Smooth muscle cell of the brain vasculature (primary cell): ENCODE measurements around the gene F11R.
"Not testable (repeated sequence)": the region's sequence is repeated elsewhere in the genome, so short reads cannot be mapped to it uniquely, and the experiment has no call there.

ENCODE experiments used
- DNase-seq: peaks from one replicate; pipeline ENCODE4 v3.0.0-alpha.2; 2012; ENCODE audit warnings: low read depth, low spot score

F11R gene

GRCh38 chr1:161013131-161013487, 7.8 kb downstream of the F11R start:
- no peak for DNase-seq

DNA sequence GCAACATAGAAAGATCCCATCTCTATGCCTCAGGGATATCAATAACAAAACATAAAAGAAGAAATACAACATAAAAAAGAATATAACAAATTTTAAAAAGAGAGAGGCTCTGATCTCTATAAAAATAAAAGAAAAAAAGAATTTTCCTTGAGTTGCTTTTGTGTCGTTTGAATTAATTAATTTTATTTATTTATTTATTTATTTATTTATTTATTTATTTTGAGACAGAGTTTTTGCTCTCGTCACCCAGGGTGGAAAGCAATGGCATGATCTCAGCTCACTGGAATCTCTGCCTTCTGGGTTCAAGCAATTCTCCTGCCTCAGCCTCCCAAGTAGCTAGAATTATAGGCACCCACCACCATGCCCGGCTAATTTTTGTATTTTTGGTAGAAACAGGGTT, 8.5 kb downstream of the F11R start:
- DNase-seq = no peak

GRCh38 chr1:161009602-161010211, 11.2 kb downstream of the F11R start:
- DNase-seq = no peak

GRCh38 chr1:161008869-161009510, 12.0 kb downstream of the F11R start:
- no peak for DNase-seq

- no peak for DNase-seq
These were observed 13.6 kb downstream of the F11R start for GRCh38 chr1:161007369-161007768.

DNA sequence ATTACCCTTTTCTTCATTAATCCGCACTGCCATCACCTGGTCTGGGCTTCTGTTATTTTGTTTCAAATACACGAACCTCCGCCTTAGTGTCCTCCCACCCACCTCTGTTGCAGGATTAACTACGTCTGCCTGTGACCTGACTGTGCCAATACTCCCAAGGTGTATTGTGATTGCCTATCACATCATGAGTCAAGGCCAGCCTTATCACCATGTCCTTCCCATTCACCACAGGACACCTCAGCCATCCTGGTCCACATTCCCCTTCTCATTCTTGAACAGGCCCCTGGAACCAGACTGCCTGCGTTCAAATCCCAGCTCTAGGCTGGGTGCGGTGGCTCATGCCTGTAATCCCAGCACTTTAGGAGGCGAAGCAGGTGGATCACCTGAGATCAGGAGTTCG, 14.4 kb downstream of the F11R start:
- no peak for DNase-seq

DNA sequence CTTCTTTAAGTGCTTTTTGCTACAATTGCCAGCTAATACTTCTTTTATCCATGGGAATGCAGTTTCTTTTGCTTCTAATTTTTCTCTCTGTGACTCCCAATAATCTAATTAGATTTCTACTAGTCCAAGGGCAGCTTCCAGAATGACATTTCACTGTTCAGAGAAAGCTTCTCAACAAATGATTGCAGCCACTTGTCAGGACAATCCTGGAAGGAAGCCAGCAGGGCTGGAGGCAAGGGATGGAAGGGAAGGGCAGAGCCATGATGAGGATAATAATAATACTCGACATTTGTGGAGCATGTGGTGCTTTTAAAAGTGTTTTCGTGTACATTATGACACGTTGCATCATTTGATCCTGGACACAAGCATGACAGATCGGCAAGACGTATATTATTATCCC, 19.4 kb downstream of the F11R start:
- no peak for DNase-seq

GRCh38 chr1:161000736-161001480, 20.0 kb downstream of the F11R start:
- DNase-seq = no peak

DNA sequence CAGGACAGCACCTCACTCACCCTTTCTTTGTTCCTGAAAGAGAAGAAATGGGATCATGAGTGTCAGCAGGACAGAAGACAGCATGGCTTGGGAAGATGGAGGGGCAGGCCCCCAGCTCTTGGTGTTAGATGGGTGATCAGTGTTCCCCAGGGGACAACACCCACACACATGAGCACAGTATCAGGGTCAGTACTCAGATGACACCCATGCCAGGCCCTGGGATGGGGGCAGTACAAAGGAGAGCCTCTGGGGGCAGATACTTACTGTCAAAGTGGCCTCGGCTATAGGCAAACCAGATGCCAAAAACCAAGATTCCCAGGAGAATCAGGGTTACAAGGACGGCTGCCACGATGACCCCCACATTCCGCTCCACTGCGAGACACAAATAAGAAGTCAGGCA, 21.6 kb downstream of the F11R start:
- DNase-seq = no peak

DNA sequence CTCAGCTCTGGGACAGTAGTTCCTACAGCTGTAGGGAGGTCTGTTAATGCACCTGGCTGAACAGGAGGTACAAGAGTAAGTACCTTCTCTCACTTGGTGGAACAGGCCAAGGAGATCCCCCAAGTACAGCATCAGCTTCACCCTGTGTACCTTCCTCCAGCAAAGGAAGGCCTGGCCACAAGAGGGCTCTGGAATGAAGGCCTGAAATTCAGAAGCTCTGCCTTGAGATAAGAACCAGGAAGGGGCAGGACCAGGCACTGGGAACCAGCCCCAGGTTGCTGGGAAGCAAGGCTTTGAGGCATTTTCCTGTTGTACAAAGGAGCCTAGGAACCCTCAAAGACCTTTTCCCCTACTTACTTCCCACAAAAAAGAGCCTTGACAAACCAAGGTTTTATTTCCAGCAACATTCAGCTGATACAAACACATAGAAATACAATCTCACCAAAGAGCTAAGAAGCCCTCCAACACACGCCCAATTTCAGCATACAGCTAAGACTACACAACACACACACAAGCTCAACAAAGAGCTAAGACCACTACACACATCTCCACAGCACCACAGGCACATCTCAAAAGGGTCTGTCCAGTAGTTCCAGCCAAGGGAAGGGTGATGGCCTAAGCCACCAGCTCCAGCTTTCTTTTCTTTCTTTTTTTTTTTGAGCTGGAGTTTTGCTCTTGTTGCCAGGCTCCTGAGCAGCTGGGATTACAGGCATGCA, 23.5 kb downstream of the F11R start:
- DNase-seq = no peak

GRCh38 chr1:160996178-160996577, 24.8 kb downstream of the F11R start:
- DNase-seq = no peak

GRCh38 chr1:160993544-160994193, 27.3 kb downstream of the F11R start:
- DNase-seq = no peak

DNA sequence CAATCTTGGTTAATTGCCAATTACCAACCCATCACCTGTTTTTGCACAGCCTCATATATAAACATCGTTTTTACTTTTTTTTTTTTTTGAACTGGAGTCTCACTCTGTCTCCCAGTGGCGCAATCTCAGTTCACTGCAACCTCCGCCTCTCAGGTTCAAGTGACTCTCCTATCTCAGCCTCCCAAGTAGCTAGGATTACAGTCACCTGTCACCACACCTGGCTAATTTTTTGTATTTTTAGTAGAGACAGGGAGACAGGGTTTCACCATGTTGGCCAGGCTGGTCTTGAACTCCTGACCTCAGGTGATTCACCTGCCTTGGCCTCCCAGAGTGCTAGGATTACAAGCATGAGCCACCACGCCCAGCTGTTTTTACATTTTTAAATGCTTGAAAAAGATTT, 28.9 kb downstream of the F11R start:
- DNase-seq = not testable (repeated sequence)

- no peak for DNase-seq
These were observed 33.4 kb downstream of the F11R start for GRCh38 chr1:160987359-160988050.

GRCh38 chr1:160985723-160986122, 35.2 kb downstream of the F11R start:
- no peak for DNase-seq

DNA sequence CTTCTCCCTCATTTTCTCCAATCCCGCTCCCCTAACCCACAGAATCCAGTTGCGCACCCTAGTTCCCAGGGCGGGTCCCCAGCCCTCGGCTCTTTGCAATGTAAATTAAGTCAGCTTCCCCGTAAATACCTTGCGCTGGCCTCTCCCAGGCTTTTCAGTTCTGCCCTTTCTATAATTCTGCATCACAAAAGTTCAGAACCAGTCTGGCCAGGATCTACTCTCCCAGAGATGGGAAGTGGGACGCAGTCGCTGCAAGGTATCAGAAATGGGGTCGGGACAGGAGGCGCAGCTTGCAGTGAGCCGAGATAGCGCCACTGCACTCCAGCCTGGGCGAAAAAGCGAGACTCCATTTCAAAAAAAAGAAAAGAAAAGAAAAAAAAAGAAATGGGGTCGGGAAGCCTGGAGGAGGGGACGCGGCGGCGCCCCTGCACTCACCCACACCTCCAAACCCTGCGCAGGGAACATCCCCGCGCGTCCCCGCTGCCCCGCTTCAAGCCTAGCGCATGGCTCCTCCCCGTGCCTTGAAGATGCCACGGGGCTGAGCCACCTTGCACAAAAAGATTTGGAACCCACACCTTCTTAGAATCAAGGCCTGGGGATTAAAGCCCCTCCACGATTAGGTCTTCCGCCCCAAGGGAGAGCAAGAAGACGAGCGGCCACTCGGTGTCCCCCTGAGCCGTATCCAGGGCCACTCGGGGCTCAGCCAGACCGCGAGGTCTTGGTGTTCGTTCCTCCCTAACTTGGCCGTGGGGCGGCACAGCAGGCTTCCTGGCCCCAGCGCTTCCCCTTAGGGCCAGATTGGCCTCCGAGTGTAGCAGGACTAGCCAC, 39.2 kb downstream of the F11R start:
- no peak for DNase-seq

GRCh38 chr1:160979286-160979685, 41.7 kb downstream of the F11R start:
- DNase-seq = no peak

DNA sequence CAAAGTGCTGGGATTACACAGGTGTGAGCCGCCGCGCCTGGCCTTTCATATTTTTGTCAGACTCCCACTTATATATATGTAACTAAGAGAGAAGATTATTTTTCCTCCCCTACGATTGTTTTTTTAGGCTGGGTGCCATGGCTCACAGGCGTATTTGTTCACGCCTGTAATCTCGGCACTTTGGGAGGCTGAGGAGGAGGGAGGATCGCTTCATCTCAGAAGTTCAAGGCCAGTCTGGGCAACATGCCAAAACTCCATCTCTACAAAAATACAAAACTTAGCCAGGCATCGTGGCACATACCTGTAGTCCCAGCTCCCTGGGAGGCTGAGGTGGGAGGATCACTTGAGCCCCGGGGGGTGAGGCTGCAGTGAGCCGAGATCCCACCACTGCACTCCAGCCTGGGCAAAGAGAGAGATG, 42.4 kb downstream of the F11R start:
- no peak for DNase-seq

GRCh38 chr1:160975026-160975425, 45.9 kb downstream of the F11R start:
- no peak for DNase-seq

DNA sequence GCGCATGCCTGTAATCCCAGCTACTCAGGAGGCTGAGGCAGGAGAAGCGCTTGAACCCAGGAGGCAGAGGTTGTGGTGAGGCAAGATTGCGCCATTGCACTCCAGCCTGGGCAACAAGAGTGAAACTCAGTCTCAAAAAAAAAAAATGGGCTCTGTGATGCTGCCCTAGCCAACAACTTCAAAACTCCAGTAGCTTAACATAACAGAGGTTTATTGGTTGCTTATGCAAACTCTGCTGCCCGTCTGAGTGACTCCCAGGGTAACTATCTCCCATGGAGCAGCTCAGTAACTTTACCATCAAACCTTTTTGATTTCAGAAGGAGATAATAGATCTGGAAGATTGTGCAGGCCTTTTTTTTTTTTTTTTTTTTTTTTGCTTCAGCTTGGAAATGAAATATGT, 47.5 kb downstream of the F11R start:
- no peak for DNase-seq
